ENCODE measurements around the gene LENEP. TPM values are rescaled to one million over a fixed set of nuclear protein-coding genes. Genes with fewer than 3 reads are reported as not detected.

LENEP gene
- total and polyA plus RNA-seq, 2 donors (not counting 1 experiment from before 2014, with no cell fraction given) = not detected

GRCh38 chr1:155008015-155008941 is 14.9 kb downstream of the LENEP start:
- Histone ChIP-seq H3K79me2 (ENCODE audit: control insufficient read depth, insufficient read depth, low read length) (peaks cover 11% of the 10 kb centered on the region), H3K27me3 (ENCODE audit: control insufficient read depth, insufficient read depth, low read length) (no peaks in the 10 kb centered on the region), H3K4me3 (replicated peaks in 1 of 4; ENCODE audit: control extremely low read depth in 1 of 4, insufficient read depth in 1 of 4, low read depth in 3 of 4, low read length in 4 of 4) (no peak overlapping the region), H3K9ac (ENCODE audit: insufficient read depth, low read length) (no peak overlapping the region), H2AFZ (ENCODE audit: low read length) (no peak overlapping the region), H3K9me3 (ENCODE audit: control insufficient read depth, insufficient read depth, low read depth, low read length) (no peaks in the 10 kb centered on the region), H3K4me1 (ENCODE audit: control insufficient read depth, extremely low read depth, insufficient read depth, low read length) (peaks cover 14% of the 10 kb centered on the region), H4K20me1 (ENCODE audit: control insufficient read depth, extremely low read depth, insufficient read depth, low read length) (no peaks in the 10 kb centered on the region), H3K4me2 (ENCODE audit: extremely low read depth, insufficient read depth, low read length) (no peak overlapping the region), H3K27ac (ENCODE audit: insufficient read depth, low read length) (no peak overlapping the region), H3K36me3 (ENCODE audit: control insufficient read depth, insufficient read depth, low read length) (no peaks in the 10 kb centered on the region)
- TF ChIP-seq CTCF (conservative IDR thresholded peaks at IDR 0.05 in 1 of 2, IDR thresholded peaks at IDR 0.05 in 1 of 2; ENCODE audit: low read depth in 1 of 2, low read length in 2 of 2) (no peak), EZH2 (IDR thresholded peaks at IDR 0.05; ENCODE audit: low read length, missing control alignments) (no peak)
- DNase-seq (ENCODE audit: low read depth in 2 of 2) = no peak

GRCh38 chr1:155009221-155009711 is 15.9 kb downstream of the LENEP start:
- Histone ChIP-seq H3K27ac (ENCODE audit: insufficient read depth, low read length) (no peak overlapping the region), H3K79me2 (ENCODE audit: control insufficient read depth, insufficient read depth, low read length) (peaks cover 5% of the 10 kb centered on the region), H3K9me3 (ENCODE audit: control insufficient read depth, insufficient read depth, low read depth, low read length) (no peaks in the 10 kb centered on the region), H3K4me3 (replicated peaks in 1 of 4; ENCODE audit: control extremely low read depth in 1 of 4, insufficient read depth in 1 of 4, low read depth in 3 of 4, low read length in 4 of 4) (no peak overlapping the region), H3K4me2 (ENCODE audit: extremely low read depth, insufficient read depth, low read length) (no peak overlapping the region), H4K20me1 (ENCODE audit: control insufficient read depth, extremely low read depth, insufficient read depth, low read length) (no peaks in the 10 kb centered on the region), H3K27me3 (ENCODE audit: control insufficient read depth, insufficient read depth, low read length) (no peaks in the 10 kb centered on the region), H3K9ac (ENCODE audit: insufficient read depth, low read length) (no peak overlapping the region), H3K4me1 (ENCODE audit: control insufficient read depth, extremely low read depth, insufficient read depth, low read length) (peaks cover 12% of the 10 kb centered on the region), H2AFZ (ENCODE audit: low read length) (no peak overlapping the region), H3K36me3 (ENCODE audit: control insufficient read depth, insufficient read depth, low read length) (no peaks in the 10 kb centered on the region)
- TF ChIP-seq EZH2 (IDR thresholded peaks at IDR 0.05; ENCODE audit: low read length, missing control alignments) = no peak
- TF ChIP-seq CTCF (conservative IDR thresholded peaks at IDR 0.05 in 1 of 2, IDR thresholded peaks at IDR 0.05 in 1 of 2; ENCODE audit: low read depth in 1 of 2, low read length in 2 of 2) = no peak
- DNase-seq (ENCODE audit: low read depth in 2 of 2) = no peak

GRCh38 chr1:155009742-155010141 is 16.4 kb downstream of the LENEP start:
- no peak for DNase-seq (ENCODE audit: low read depth in 2 of 2)
- Histone ChIP-seq H4K20me1 (ENCODE audit: control insufficient read depth, extremely low read depth, insufficient read depth, low read length) (no peaks in the 10 kb centered on the region), H2AFZ (ENCODE audit: low read length) (no peak overlapping the region), H3K9me3 (ENCODE audit: control insufficient read depth, insufficient read depth, low read depth, low read length) (no peaks in the 10 kb centered on the region), H3K27me3 (ENCODE audit: control insufficient read depth, insufficient read depth, low read length) (no peaks in the 10 kb centered on the region), H3K36me3 (ENCODE audit: control insufficient read depth, insufficient read depth, low read length) (no peaks in the 10 kb centered on the region), H3K9ac (ENCODE audit: insufficient read depth, low read length) (no peak overlapping the region), H3K27ac (ENCODE audit: insufficient read depth, low read length) (no peak overlapping the region), H3K4me3 (replicated peaks in 1 of 4; ENCODE audit: control extremely low read depth in 1 of 4, insufficient read depth in 1 of 4, low read depth in 3 of 4, low read length in 4 of 4) (no peak overlapping the region), H3K4me1 (ENCODE audit: control insufficient read depth, extremely low read depth, insufficient read depth, low read length) (peaks cover 7% of the 10 kb centered on the region), H3K79me2 (ENCODE audit: control insufficient read depth, insufficient read depth, low read length) (peaks cover 2% of the 10 kb centered on the region), H3K4me2 (ENCODE audit: extremely low read depth, insufficient read depth, low read length) (no peak overlapping the region)
- TF ChIP-seq CTCF (conservative IDR thresholded peaks at IDR 0.05 in 1 of 2, IDR thresholded peaks at IDR 0.05 in 1 of 2; ENCODE audit: low read depth in 1 of 2, low read length in 2 of 2) (no peak), EZH2 (IDR thresholded peaks at IDR 0.05; ENCODE audit: low read length, missing control alignments) (no peak)
